Upper lobe of right lung (tissue), 1 donor: ENCODE results near the gene ECHDC3. TPM values are rescaled to one million over a fixed set of nuclear protein-coding genes. Genes with fewer than 3 reads are reported as not detected.

Experiments
- ATAC-seq: fragments of 200-7000 bp; cut with Tn5 transposase; one replicate; pipeline ENCODE4 v1.9.1; 2020; ENCODE audit warnings: mild to moderate bottlenecking, moderate library complexity
- DNase-seq: peaks from one replicate; pipeline ENCODE4 v3.0.0-alpha.2; 2020
- H3K27ac ChIP-seq: fragments of 200-600 bp; one replicate; pipeline ENCODE4 v1.8.0; 2022
- H3K27me3 ChIP-seq: fragments of 200-600 bp; one replicate; pipeline ENCODE4 v1.8.0; 2022; ENCODE audit warnings: mild to moderate bottlenecking
- H3K36me3 ChIP-seq: fragments of 200-600 bp; one replicate; pipeline ENCODE4 v1.8.0; 2022
- H3K4me1 ChIP-seq: fragments of 200-600 bp; one replicate; pipeline ENCODE4 v1.8.0; 2022
- H3K4me3 ChIP-seq: fragments of 200-600 bp; one replicate; pipeline ENCODE4 v1.8.0; 2022; ENCODE audit warnings: mild to moderate bottlenecking
- H3K9me3 ChIP-seq: fragments of 200-600 bp; one replicate; pipeline ENCODE4 v1.8.0; 2022
- CTCF ChIP-seq: fragments of 200-600 bp; IDR thresholded peaks from one replicate; pipeline ENCODE4 v1.8.0; 2022; ENCODE audit warnings: antibody characterized with exemption
- intact Hi-C: fragments of 100-400 bp; cut with DNase I; formaldehyde crosslinking; loops from one replicate; pipeline ENCODE4 v1.11.0; 2022
- total RNA-seq: library from RNA; stranded (reverse); fragmentation: NEBNext Ultra II Directional; extraction: Animal tissue kit (Norgen Biotek cat#: 25700); gene quantifications from one replicate; pipeline ENCODE4 v1.2.1, GENCODE V29; 2021
- donor health status: DM: no; HTN: yes; CAD: no; lungs with severe emphysema.

ECHDC3 gene
- total RNA-seq, 1 donor from 2014 or later: 39.4 TPM

DNA sequence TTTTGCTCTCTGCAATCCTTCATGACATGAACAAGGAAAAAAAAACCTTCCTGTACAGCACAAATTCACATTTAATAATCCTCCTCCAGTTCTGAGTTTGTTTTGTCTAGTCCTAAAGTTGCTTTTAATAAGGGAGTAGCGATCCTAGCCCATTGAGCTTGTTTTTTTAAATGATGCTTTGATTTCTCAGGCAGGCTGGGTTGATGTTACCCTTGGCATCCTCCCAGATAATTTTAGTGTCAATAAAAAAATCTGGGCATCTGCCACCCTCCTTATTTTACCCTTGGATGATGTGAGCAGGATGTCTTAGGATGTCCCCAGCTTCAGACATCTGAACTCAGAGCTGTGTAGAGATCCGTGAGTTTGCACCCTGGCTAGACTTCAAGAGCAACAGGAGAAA, 47.1 kb downstream of the ECHDC3 start:
- no peak overlapping the region for H3K27ac ChIP-seq
- H3K27me3 ChIP-seq: no peaks in the 10 kb centered on the region
- TF ChIP-seq CTCF: no peak
- no peaks in the 10 kb centered on the region for H3K36me3 ChIP-seq
- H3K4me3 ChIP-seq: no peak overlapping the region
- no peak for DNase-seq
- intact Hi-C loops: no loop called here
- ATAC-seq: no peak
- no peaks in the 10 kb centered on the region for H3K9me3 ChIP-seq
- H3K4me1 ChIP-seq: no peaks in the 10 kb centered on the region

- no peak for TF ChIP-seq CTCF
- H3K4me1 ChIP-seq: no peaks in the 10 kb centered on the region
- no peak overlapping the region for H3K4me3 ChIP-seq
- H3K27ac ChIP-seq: no peak overlapping the region
- ATAC-seq: no peak
- intact Hi-C loops: loop anchor here (10.0 kb wide), 1 partner anchor 195 kb away; no protein-coding TSS in a partner anchor
- no peaks in the 10 kb centered on the region for H3K27me3 ChIP-seq
- H3K9me3 ChIP-seq: no peaks in the 10 kb centered on the region
- no peak for DNase-seq
- no peaks in the 10 kb centered on the region for H3K36me3 ChIP-seq
Measured at GRCh38 chr10:11789956-11790355, 47.8 kb downstream of the ECHDC3 start.

DNA sequence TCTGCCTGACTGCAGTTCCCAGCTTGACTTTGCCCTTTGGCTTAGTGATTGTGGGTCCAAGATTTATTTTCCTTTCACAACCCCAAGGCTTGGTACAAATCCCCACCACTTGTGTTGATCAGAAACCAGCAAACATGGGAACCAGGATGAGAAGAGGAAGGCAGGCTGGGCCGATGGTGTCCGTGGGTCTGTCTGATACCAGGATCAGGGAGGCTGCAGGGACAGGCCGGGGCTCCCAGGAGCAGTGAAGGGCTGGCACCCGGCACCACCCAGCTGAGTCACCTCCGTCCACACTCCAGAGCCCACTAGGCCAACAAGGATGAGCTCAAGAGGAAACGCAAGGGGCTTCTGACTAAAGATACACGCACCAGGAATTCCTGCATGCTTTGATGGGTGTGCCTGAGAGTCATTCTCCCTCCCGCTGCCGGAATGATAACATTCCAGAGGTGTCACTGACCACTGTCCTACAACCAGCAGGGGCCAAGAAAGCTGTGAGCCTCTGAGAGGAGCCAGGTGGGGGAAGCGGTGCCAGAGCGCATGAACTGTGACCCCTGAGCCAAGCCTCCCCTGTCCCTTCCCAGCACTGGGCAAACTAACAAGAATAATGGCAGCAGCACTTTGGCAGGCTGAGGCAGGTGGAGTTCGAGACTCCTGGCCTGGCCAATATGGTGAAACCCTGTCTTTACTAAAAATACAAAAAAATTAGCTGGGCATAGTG, 51.7 kb downstream of the ECHDC3 start:
- H3K9me3 ChIP-seq: no peaks in the 10 kb centered on the region
- H3K27ac ChIP-seq: no peak overlapping the region
- TF ChIP-seq CTCF: no peak
- intact Hi-C loops: loop anchor here (10.0 kb wide), 1 partner anchor 191 kb away; no protein-coding TSS in a partner anchor
- H3K4me1 ChIP-seq: no peaks in the 10 kb centered on the region
- H3K4me3 ChIP-seq: no peak overlapping the region
- ATAC-seq: peak; percentile 59
- DNase-seq: no peak
- H3K36me3 ChIP-seq: no peaks in the 10 kb centered on the region
- H3K27me3 ChIP-seq: no peaks in the 10 kb centered on the region

DNA sequence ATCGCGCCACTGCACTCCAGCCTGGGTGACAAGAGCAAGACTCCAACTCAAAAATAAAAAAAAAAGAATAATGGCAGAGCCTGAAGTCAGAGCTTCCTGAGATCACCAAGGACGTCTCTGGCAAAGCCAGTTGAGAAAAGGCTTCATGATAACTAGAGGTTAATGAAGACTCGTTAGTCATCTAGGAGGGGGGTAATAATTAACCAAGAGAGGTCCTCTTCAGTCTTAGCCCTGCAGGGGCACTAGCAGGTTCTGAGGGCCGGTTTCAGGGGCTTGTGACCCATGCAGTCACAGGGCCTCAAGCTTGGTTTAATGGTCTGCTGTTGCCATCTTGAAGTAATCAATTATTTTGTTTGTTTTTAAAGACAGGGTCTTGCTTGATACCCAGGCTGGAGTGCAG, 52.4 kb downstream of the ECHDC3 start:
- no peak overlapping the region for H3K27ac ChIP-seq
- no peaks in the 10 kb centered on the region for H3K9me3 ChIP-seq
- H3K36me3 ChIP-seq: no peaks in the 10 kb centered on the region
- no peak for ATAC-seq
- no peak for DNase-seq
- no peaks in the 10 kb centered on the region for H3K27me3 ChIP-seq
- H3K4me1 ChIP-seq: no peaks in the 10 kb centered on the region
- intact Hi-C loops: loop anchor here (10.0 kb wide), 1 partner anchor 190 kb away; no protein-coding TSS in a partner anchor
- TF ChIP-seq CTCF: no peak
- H3K4me3 ChIP-seq: no peak overlapping the region

- DNase-seq (no peak), ATAC-seq (peak; percentile 33)
- Histone ChIP-seq H3K27me3 (no peaks in the 10 kb centered on the region), H3K27ac (no peak overlapping the region), H3K9me3 (no peaks in the 10 kb centered on the region), H3K4me3 (no peak overlapping the region), H3K4me1 (no peaks in the 10 kb centered on the region), H3K36me3 (no peaks in the 10 kb centered on the region)
- intact Hi-C loops: loop anchor here (10.0 kb wide), 1 partner anchor 189 kb away; no protein-coding TSS in a partner anchor
- TF ChIP-seq CTCF: no peak
Measured at GRCh38 chr10:11795101-11795920, 53.1 kb downstream of the ECHDC3 start.
